Spleen (tissue), 11 donors: ENCODE data around the gene SCRN2. TPM values are rescaled to one million over a fixed set of nuclear protein-coding genes. Genes with fewer than 3 reads are reported as not detected.
A peak's percentile ranks its signal among the peaks of the same experiment; 100 is the strongest.

Source experiments
- DNase-seq: peaks from one replicate; pipeline ENCODE4 v3.0.0-alpha.2; 2020
- H3K27ac ChIP-seq, 8 donors: fragments of 200-600 bp; sonication (generic) in 7 of 8; 1 replicate in 4 of 8; 2 replicates in 4 of 8; pipeline versions ENCODE4 v1.5.0 to v1.8.0; 2016 to 2021; ENCODE audit warnings: inconsistent platforms in 4 of 8, mild to moderate bottlenecking in 4 of 8, moderate library complexity in 1 of 8
- H3K27me3 ChIP-seq, 7 donors: fragments of 200-600 bp; sonication (generic) in 6 of 7; replicated peaks in 1 of 7; 1 replicate in 4 of 7; 2 replicates in 3 of 7; pipeline versions ENCODE4 v1.5.0 to v1.8.0; 2016 to 2021; ENCODE audit warnings: inconsistent platforms in 3 of 7, mild to moderate bottlenecking in 1 of 7
- H3K36me3 ChIP-seq, 6 donors: fragments of 200-600 bp; sonication (generic) in 5 of 6; 1 replicate in 4 of 6; 2 replicates in 2 of 6; pipeline versions ENCODE4 v1.5.0 to v1.8.0; 2016 to 2021; ENCODE audit warnings: inconsistent platforms in 2 of 6
- H3K4me1 ChIP-seq, 6 donors: fragments of 200-600 bp; sonication (generic) in 5 of 6; 1 replicate in 3 of 6; 2 replicates in 3 of 6; pipeline versions ENCODE4 v1.5.0 to v1.8.0; 2016 to 2021; ENCODE audit warnings: inconsistent platforms in 3 of 6
- H3K4me3 ChIP-seq, 8 donors: fragments of 200-600 bp; sonication (generic) in 7 of 8; 1 replicate in 4 of 8; 2 replicates in 4 of 8; pipeline versions ENCODE4 v1.5.0 to v1.8.0; 2016 to 2021; ENCODE audit warnings: inconsistent platforms in 4 of 8, mild to moderate bottlenecking in 4 of 8, moderate library complexity in 2 of 8
- H3K9me3 ChIP-seq, 8 donors: fragments of 200-600 bp; sonication (generic) in 7 of 8; 1 replicate in 4 of 8; 2 replicates in 4 of 8; pipeline versions ENCODE4 v1.5.0 to v1.8.0; 2016 to 2021; ENCODE audit warnings: inconsistent platforms in 4 of 8
- CTCF ChIP-seq, 11 experiments: fragments of 200-600 bp in 7 of 11; fragments of 450-650 bp in 4 of 11; sonication (generic) in 4 of 11; IDR thresholded peaks in 8 of 11; conservative IDR thresholded peaks in 3 of 11; 1 replicate in 7 of 11; 2 replicates in 4 of 11; pipeline versions ENCODE4 v1.4.0 to v1.8.0; 2016 to 2021; ENCODE audit warnings: antibody characterized with exemption in 11 of 11, inconsistent platforms in 4 of 11, mild to moderate bottlenecking in 1 of 11
- POLR2A ChIP-seq, 3 donors: fragments of 450-650 bp; IDR thresholded peaks; one replicate each; pipeline ENCODE4 v1.5.1; 2017; ENCODE audit warnings: antibody characterized with exemption in 3 of 3, mild to moderate bottlenecking in 1 of 3
- POLR2AphosphoS5 ChIP-seq, 3 donors: sonication (generic); formaldehyde crosslinking; IDR thresholded peaks; one replicate each; pipeline ENCODE4 v1.5.1; 2017; ENCODE audit warnings: antibody characterized with exemption in 3 of 3
- WGBS, 5 donors: extraction: QIAGEN DNeasy Blood & Tissue Kit in 3 of 5; methylation state at CpG; one replicate each; pipeline versions ENCODE4 v1.1.5 to v1.1.7; 2013 to 2018; 5-methylcytosine and 5-hydroxymethylcytosine counted together
- intact Hi-C: fragments of 100-400 bp; cut with DNase I; formaldehyde crosslinking; loops from one replicate; pipeline ENCODE4 v1.15.0; 2023; ENCODE audit warnings: low total_unique reads
- polyA plus RNA-seq, 3 donors: library from polyadenylated mRNA; stranded (reverse); fragments of 200-250 nt; gene quantifications; one replicate each; pipeline ENCODE4 v1.2.1, GENCODE V29; 2013
- total RNA-seq, 7 donors: library from RNA; depleted of rRNA in 3 of 7; stranded (reverse); fragments of >200 nt in 3 of 7; fragmentation: NEBNext Ultra II Directional in 4 of 7; extraction: Animal tissue kit (Norgen Biotek cat#: 25700) in 4 of 7; gene quantifications; one replicate each; pipeline versions ENCODE4 v1.1.0 to v1.2.1, GENCODE V29; 2016 to 2021
- donor health status: healthy with polysubstance abuse.
- donor health status: DM: no; HTN: no; CAD: no; lungs with moderate emphysema.
- donor health status: DM: no; HTN: no; CAD: no.
- donor health status: Bipolar disorder and iron deficiency.
- donor health status: healthy.
- donor health status: DM: no; HTN: no; CAD: no.
- donor health status: DM: yes; HTN: yes; CAD: no.

SCRN2 gene
- total and polyA plus RNA-seq, 10 donors = 37.5 to 59.4 (median 49.7) TPM

- 2 to 16% (median 9%) methylated on average over 4 of the region's 4 CpGs for WGBS, 5 donors
- Histone ChIP-seq H3K9me3 (no peaks in the 10 kb centered on the region), H3K36me3 (peaks cover 5 to 74% (median 61%) of the 10 kb centered on the region in 6 donors), H3K4me1 (peaks cover 19 to 38% (median 32%) of the 10 kb centered on the region in 6 donors), H3K27me3 (no peaks in the 10 kb centered on the region), H3K27ac (peak overlapping the region in 7 of 8 donors; percentile 39 to 85 (median 69)), H3K4me3 (peak overlapping the region; percentile 65 to 94 (median 73))
- no peak for DNase-seq
- intact Hi-C loops = no loop called here
- no peak for TF ChIP-seq POLR2A (IDR thresholded peaks at IDR 0.05)
- no peak for TF ChIP-seq POLR2AphosphoS5 (IDR thresholded peaks at IDR 0.05)
- TF ChIP-seq CTCF (IDR thresholded peaks at IDR 0.05 in 8 of 11, conservative IDR thresholded peaks at IDR 0.05 in 3 of 11) = no peak
Measured at GRCh38 chr17:47821031-47821423, 20.0 kb downstream of the SCRN2 start.

GRCh38 chr17:47820033-47820789 lies 20.9 kb downstream of the SCRN2 start:
- peaks cover 19 to 38% (median 32%) of the 10 kb centered on the region in 6 donors for H3K4me1 ChIP-seq
- no peaks in the 10 kb centered on the region for H3K27me3 ChIP-seq
- WGBS, 5 donors = 60 to 76% (median 72%) methylated on average over 12 of the region's 12 CpGs
- no peaks in the 10 kb centered on the region for H3K9me3 ChIP-seq
- no peak for DNase-seq
- peaks cover 5 to 74% (median 62%) of the 10 kb centered on the region in 6 donors for H3K36me3 ChIP-seq
- intact Hi-C loops = no loop called here
- peak overlapping the region in 2 of 8 donors; percentile 77 to 85 for H3K27ac ChIP-seq
- TF ChIP-seq POLR2AphosphoS5 (IDR thresholded peaks at IDR 0.05) (no peak), POLR2A (IDR thresholded peaks at IDR 0.05) (no peak), CTCF (IDR thresholded peaks at IDR 0.05 in 8 of 11, conservative IDR thresholded peaks at IDR 0.05 in 3 of 11) (no peak)
- H3K4me3 ChIP-seq = peak overlapping the region in 4 of 8 donors; percentile 65 to 94 (median 74)

GRCh38 chr17:47819475-47819874 lies 21.6 kb downstream of the SCRN2 start:
- H3K36me3 ChIP-seq = peaks cover 5 to 74% (median 65%) of the 10 kb centered on the region in 6 donors
- H3K27ac ChIP-seq = peak overlapping the region in 2 of 8 donors; percentile 16 to 85
- H3K4me3 ChIP-seq = no peak overlapping the region
- no peak for DNase-seq
- no peaks in the 10 kb centered on the region for H3K27me3 ChIP-seq
- TF ChIP-seq POLR2AphosphoS5 (IDR thresholded peaks at IDR 0.05) = no peak
- TF ChIP-seq POLR2A (IDR thresholded peaks at IDR 0.05) = no peak
- no peak for TF ChIP-seq CTCF (IDR thresholded peaks at IDR 0.05 in 8 of 11, conservative IDR thresholded peaks at IDR 0.05 in 3 of 11)
- WGBS, 5 donors = 75 to 90% (median 81%) methylated on average over 3 to 10 of the region's 10 CpGs
- no peaks in the 10 kb centered on the region for H3K9me3 ChIP-seq
- H3K4me1 ChIP-seq = peaks cover 19 to 38% (median 32%) of the 10 kb centered on the region in 6 donors
- intact Hi-C loops = no loop called here

GRCh38 chr17:47818002-47818695 lies 22.9 kb downstream of the SCRN2 start:
- 90 to 95% (median 93%) methylated on average over 6 to 11 of the region's 11 CpGs for WGBS, 5 donors
- no peaks in the 10 kb centered on the region for H3K9me3 ChIP-seq
- TF ChIP-seq POLR2A (IDR thresholded peaks at IDR 0.05) (no peak), POLR2AphosphoS5 (IDR thresholded peaks at IDR 0.05) (no peak), CTCF (IDR thresholded peaks at IDR 0.05 in 8 of 11, conservative IDR thresholded peaks at IDR 0.05 in 3 of 11) (no peak)
- H3K27me3 ChIP-seq = no peaks in the 10 kb centered on the region
- H3K27ac ChIP-seq = no peak overlapping the region
- H3K36me3 ChIP-seq = peaks cover 2 to 74% (median 64%) of the 10 kb centered on the region in 6 donors
- intact Hi-C loops = no loop called here
- DNase-seq = peak; percentile 24
- H3K4me3 ChIP-seq = no peak overlapping the region
- H3K4me1 ChIP-seq = peaks cover 19 to 38% (median 32%) of the 10 kb centered on the region in 6 donors
